PC-9 (cell line): Measurements from ENCODE around the gene SLC25A29.

Source experiments
- EZH2 ChIP-seq: fragments of 200-600 bp; sonication (generic); IDR thresholded peaks from 2 replicates; pipeline ENCODE4 v1.8.0; 2017; ENCODE audit warnings: antibody characterized with exemption, low read depth
- TF ChIP-seq, protein P1 (sequence below): fragments of 200-600 bp; sonication (generic); conservative IDR thresholded peaks from 2 replicates; pipeline ENCODE4 v1.6.1; 2017; ENCODE audit warnings: mixed run types, antibody characterized with exemption, mild to moderate bottlenecking, moderate library complexity

DNA sequence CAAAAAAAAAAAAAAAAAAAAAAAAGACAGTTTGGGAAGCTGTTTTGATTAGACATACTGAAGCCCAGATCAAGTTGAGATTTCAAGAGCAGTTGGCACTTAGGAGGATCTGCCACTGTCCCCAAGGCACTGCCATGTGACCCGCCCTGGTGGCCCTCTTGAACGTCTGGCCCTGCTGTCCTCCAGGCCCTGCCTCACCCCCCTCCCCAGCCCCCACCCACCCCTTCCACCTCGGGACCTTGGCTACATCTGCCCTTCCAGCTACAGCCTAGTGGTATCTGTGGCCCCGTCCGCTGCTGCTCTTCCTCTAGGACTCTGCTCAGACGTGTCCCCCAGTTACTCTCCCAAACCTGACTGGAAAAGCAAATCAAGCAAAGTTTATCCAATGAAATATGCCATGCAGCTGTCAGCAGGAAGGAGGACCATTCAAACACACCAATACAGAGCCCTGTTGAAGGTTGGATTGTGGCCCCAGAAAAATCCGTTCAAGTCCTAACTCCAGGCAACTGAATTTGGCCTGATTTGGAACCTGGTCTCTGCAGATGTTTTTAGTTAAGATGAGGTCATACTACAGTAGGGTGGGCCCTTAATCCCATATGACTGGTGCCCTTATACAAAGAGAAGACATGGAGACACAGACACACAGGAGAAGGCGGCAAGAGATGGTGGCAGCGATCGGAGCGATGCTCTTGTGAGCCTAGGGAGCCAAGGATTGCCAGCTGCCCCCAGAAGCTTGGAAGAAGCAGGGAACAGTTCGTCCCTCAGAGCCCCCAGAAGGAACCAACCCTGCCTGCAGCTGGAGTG, 17.7 kb downstream of the SLC25A29 start:
- TF ChIP-seq, protein P1, sequence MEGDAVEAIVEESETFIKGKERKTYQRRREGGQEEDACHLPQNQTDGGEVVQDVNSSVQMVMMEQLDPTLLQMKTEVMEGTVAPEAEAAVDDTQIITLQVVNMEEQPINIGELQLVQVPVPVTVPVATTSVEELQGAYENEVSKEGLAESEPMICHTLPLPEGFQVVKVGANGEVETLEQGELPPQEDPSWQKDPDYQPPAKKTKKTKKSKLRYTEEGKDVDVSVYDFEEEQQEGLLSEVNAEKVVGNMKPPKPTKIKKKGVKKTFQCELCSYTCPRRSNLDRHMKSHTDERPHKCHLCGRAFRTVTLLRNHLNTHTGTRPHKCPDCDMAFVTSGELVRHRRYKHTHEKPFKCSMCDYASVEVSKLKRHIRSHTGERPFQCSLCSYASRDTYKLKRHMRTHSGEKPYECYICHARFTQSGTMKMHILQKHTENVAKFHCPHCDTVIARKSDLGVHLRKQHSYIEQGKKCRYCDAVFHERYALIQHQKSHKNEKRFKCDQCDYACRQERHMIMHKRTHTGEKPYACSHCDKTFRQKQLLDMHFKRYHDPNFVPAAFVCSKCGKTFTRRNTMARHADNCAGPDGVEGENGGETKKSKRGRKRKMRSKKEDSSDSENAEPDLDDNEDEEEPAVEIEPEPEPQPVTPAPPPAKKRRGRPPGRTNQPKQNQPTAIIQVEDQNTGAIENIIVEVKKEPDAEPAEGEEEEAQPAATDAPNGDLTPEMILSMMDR = no peak
- no peak for TF ChIP-seq EZH2
